OCI-LY3 (cell line): ENCODE data around the gene ACKR3.

Experiments used
- EZH2phosphoT487 ChIP-seq: fragments of 200-600 bp; shearing (Covaris generic); IDR thresholded peaks from 2 replicates; pipeline ENCODE4 v1.6.1; 2018; ENCODE audit warnings: antibody characterized with exemption, mixed run types, low read depth
- TF ChIP-seq, protein P1 (sequence below): fragments of 200-600, 300-600 bp; sonication (generic); IDR thresholded peaks from 2 replicates; pipeline ENCODE4 v1.5.1; 2014; ENCODE audit warnings: antibody characterized with exemption, low read length, low read depth

DNA sequence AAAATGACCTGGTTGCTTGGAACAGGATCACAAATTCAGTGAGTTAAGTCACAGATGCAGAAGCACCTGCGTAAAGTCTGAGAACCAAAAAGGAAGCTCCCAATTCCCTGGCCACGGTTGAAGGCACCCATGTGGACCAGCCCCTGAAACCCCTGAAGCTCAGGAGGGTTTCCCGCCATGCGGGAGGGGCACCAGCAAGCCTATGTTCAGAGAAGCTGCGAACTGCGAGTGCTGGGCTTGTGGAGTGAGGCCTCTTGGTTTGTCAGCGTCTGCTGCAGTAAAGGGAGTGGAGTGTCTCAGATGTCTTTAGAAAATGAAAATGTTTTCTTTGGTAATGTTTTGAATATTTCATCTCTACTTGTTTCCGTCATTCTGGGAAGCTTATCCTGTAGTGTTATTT, 16.1 kb upstream of the ACKR3 start:
- TF ChIP-seq, protein P1, sequence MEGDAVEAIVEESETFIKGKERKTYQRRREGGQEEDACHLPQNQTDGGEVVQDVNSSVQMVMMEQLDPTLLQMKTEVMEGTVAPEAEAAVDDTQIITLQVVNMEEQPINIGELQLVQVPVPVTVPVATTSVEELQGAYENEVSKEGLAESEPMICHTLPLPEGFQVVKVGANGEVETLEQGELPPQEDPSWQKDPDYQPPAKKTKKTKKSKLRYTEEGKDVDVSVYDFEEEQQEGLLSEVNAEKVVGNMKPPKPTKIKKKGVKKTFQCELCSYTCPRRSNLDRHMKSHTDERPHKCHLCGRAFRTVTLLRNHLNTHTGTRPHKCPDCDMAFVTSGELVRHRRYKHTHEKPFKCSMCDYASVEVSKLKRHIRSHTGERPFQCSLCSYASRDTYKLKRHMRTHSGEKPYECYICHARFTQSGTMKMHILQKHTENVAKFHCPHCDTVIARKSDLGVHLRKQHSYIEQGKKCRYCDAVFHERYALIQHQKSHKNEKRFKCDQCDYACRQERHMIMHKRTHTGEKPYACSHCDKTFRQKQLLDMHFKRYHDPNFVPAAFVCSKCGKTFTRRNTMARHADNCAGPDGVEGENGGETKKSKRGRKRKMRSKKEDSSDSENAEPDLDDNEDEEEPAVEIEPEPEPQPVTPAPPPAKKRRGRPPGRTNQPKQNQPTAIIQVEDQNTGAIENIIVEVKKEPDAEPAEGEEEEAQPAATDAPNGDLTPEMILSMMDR = no peak
- no peak for TF ChIP-seq EZH2phosphoT487
